ENCODE results near the gene CSNK1E. TPM values are rescaled to one million over a fixed set of nuclear protein-coding genes. Genes with fewer than 3 reads are reported as not detected.
"Not testable (repeated sequence)": the region's sequence is repeated elsewhere in the genome, so short reads cannot be mapped to it uniquely, and the experiment has no call there.

CSNK1E gene
- 100 to 1,000 TPM; 100 to 103 TPM for total RNA-seq
- 10 to 100 TPM in 1 of 2 donors, 1 to 10 TPM in 1; 8.8 to 13.3 TPM for polyA plus RNA-seq

DNA sequence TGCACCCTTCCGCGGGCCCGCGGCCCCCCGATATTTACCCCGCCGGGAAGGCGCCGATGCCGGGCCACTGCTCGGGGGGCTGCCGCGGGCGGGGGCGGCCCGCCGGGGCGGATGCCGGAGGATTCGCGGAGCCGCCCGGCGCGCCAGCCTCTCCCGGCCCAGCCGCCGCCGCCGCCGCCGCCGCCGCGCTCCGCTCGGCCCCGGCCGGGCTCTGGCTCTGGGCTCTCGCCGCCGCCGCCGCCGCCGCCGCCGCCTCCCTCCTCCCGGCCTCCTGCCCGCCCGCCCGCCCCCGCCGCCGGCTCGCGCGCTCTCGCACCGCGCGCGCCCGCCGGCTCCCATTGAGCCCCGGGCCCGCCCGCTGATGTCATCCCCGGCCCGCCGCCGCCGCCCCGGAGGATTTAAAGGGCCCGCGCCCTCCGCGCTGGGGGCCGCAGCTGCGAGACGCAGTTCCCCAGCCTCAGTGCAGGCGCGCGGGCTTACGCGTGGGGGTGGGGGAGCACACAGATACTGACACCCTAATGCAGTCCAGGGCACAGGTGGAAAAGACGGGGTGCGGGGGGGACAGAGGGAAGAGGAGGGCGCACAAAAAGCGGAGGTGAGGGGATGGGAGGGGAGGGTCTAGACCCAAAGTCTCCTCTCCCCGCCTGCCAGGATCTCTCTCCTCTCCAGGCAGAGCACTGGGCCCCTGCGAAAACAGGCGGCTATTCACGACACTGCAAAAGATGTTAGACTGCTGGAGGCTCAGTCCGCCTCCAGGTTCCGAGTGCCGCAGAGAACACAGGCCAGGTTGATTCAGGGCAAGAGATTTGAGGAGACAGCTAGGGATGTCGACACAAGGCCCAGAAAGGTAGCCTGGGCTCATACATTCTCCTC lies at the start of gene CSNK1E:
Gene CSNK1E (minus strand): TSS at position 312 of the 873 bp plus-strand sequence. CDS start 3,276 bp downstream, outside the sequence.
- CTCF ChIA-PET (ENCODE audit: partially characterized antibody): interaction anchor here (0.9 to 1.0 kb wide), 3 partner anchors 33 to 265 kb away, joined by 3 to 4 read pairs (median 3); no protein-coding TSS in a partner anchor
- peaks cover 0 to 17% of the 10 kb centered on the region in 2 donors for H3K36me3 Mint-ChIP-seq
- peaks cover 31 to 52% (median 38%) of the 10 kb centered on the region in 4 donors for H3K4me1 Mint-ChIP-seq
- Histone ChIP-seq H3K27me3 (ENCODE audit: insufficient read depth, low read length) (no peaks in the 10 kb centered on the region), H3K36me3 (ENCODE audit: insufficient read depth, low read length) (no peaks in the 10 kb centered on the region), H3K27ac (ENCODE audit: low read depth, low read length) (peak within 1 kb of the TSS; percentile 77), H3K9me3 (ENCODE audit: control insufficient read depth in 1 of 2, low read length in 2 of 2) (no peaks in the 10 kb centered on the region), H3K4me1 (ENCODE audit: insufficient read depth, low read length) (peaks cover 47% of the 10 kb centered on the region), H3K4me3 (ENCODE audit: low read length in 2 of 2) (peak within 1 kb of the TSS; percentile 28 to 63)
- no peaks in the 10 kb centered on the region for H3K27me3 Mint-ChIP-seq
- H3K9me3 Mint-ChIP-seq: no peaks in the 10 kb centered on the region
- H3K27ac Mint-ChIP-seq: peak within 1 kb of the TSS; percentile 96 to 98 (median 98)
- intact Hi-C loops (cut with micrococcal nuclease): loop anchor here (1.0 to 10.0 kb wide), 5 partner anchors 44 to 837 kb away; partner anchors contain the start of genes CBX7, DDX17, MAFF and TMEM184B
- POLR2A ChIA-PET (ENCODE audit: partially characterized antibody): interaction anchor here (1.0 to 1.1 kb wide), 2 partner anchors 11 to 44 kb away, joined by 3 read pairs; partner anchors contain the start of gene TMEM184B
- peak within 1 kb of the TSS; percentile 88 to 95 (median 90) for H3K4me3 Mint-ChIP-seq
- DNase-seq: peak; percentile 72 to 77 (median 76)

DNA sequence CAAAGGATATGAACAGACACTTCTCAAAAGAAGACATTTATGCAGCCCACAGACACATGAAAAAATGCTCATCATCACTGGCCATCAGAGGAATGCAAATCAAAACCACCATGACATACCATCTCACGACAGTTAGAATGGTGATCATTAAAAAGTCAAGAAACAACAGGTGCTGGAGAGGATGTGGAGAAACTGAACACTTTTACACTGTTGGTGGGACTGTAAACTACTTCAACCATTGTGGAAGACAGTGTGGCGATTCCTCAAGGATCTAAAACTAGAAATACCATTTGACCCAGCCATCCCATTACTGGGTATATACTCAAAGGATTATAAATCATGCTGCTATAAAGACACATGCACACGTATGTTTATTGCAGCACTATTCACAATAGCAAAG lies 48.6 kb upstream of the CSNK1E start:
- H3K4me3 ChIP-seq (ENCODE audit: low read length in 2 of 2); intact Hi-C loops (cut with micrococcal nuclease); POLR2A ChIA-PET (ENCODE audit: partially characterized antibody); H3K36me3 Mint-ChIP-seq; H3K9me3 ChIP-seq (ENCODE audit: control insufficient read depth in 1 of 2, low read length in 2 of 2); H3K27ac Mint-ChIP-seq; H3K27me3 Mint-ChIP-seq; H3K36me3 ChIP-seq (ENCODE audit: insufficient read depth, low read length); CTCF ChIA-PET (ENCODE audit: partially characterized antibody); H3K27ac ChIP-seq (ENCODE audit: low read depth, low read length); H3K4me1 ChIP-seq (ENCODE audit: insufficient read depth, low read length); H3K27me3 ChIP-seq (ENCODE audit: insufficient read depth, low read length); DNase-seq; H3K4me3 Mint-ChIP-seq; H3K9me3 Mint-ChIP-seq; H3K4me1 Mint-ChIP-seq: not testable (repeated sequence)

DNA sequence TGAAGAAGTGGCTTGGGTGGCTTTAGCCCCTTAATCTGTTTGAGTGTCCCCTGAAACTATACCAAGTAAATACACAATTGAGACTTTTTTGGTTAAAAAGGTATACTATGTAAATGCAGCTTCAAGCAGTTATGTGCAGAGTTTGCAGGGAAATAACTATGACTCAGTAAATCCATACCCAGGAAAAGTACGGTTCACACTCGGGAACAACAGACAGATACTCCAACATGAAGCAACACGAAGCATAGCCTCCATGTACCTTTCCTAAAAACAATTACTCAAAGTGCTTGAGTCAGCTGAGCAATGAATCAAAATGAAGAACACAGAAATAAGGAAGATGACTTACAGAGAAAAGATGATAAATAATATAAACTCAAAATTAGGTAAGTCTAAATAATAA lies 47.9 kb upstream of the CSNK1E start:
- H3K4me1 Mint-ChIP-seq; H3K9me3 ChIP-seq (ENCODE audit: control insufficient read depth in 1 of 2, low read length in 2 of 2); H3K36me3 ChIP-seq (ENCODE audit: insufficient read depth, low read length); H3K27me3 Mint-ChIP-seq; intact Hi-C loops (cut with micrococcal nuclease); H3K4me3 ChIP-seq (ENCODE audit: low read length in 2 of 2); H3K27me3 ChIP-seq (ENCODE audit: insufficient read depth, low read length); H3K4me1 ChIP-seq (ENCODE audit: insufficient read depth, low read length); DNase-seq; CTCF ChIA-PET (ENCODE audit: partially characterized antibody); H3K36me3 Mint-ChIP-seq; H3K4me3 Mint-ChIP-seq; H3K27ac ChIP-seq (ENCODE audit: low read depth, low read length); H3K27ac Mint-ChIP-seq; POLR2A ChIA-PET (ENCODE audit: partially characterized antibody); H3K9me3 Mint-ChIP-seq: not testable (repeated sequence)

DNA sequence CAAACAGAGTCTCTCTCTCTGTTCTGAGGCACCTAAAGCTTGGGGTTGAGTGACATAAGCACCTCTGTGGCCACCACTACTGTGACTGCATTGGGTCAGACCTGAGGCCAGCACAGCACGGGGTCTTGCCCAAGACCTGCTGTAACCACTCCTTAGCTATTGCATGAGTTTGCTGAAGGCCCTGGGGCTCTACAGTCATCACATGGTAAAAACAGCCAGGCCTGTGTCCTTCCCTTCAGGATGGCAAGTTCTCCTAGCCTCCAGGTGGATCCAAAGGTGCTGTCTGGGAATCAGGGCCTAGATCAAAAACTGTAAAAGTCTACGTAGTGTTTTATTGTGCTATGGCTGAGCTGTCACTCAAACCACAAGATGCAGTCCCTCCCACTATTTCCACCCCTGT lies 43.3 kb upstream of the CSNK1E start:
- H3K27me3 ChIP-seq (ENCODE audit: insufficient read depth, low read length); H3K36me3 Mint-ChIP-seq; H3K4me1 Mint-ChIP-seq; intact Hi-C loops (cut with micrococcal nuclease); H3K9me3 Mint-ChIP-seq; H3K27ac ChIP-seq (ENCODE audit: low read depth, low read length); H3K4me1 ChIP-seq (ENCODE audit: insufficient read depth, low read length); CTCF ChIA-PET (ENCODE audit: partially characterized antibody); H3K9me3 ChIP-seq (ENCODE audit: control insufficient read depth in 1 of 2, low read length in 2 of 2); H3K4me3 ChIP-seq (ENCODE audit: low read length in 2 of 2); H3K27ac Mint-ChIP-seq; POLR2A ChIA-PET (ENCODE audit: partially characterized antibody); H3K27me3 Mint-ChIP-seq; H3K36me3 ChIP-seq (ENCODE audit: insufficient read depth, low read length); H3K4me3 Mint-ChIP-seq; DNase-seq: not testable (repeated sequence)

DNA sequence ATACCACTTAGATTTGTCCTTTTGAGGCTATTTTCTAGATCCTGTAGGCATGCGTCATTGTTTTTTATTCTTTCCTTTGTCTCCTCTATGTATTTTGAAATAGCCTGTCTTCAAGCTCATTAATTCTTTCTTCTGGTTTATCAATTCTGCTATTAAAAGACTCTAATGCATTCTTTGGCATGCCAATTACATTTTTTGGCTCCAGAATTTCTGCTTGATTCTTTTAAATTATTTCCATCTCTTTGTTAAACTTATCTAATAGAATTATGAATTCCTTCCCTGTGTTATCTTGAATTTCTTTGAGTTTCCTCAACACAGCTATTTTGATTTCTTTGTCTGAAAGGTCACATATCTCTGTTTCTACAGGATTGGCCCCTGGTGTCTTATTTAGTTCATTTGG lies 42.6 kb upstream of the CSNK1E start:
- H3K4me3 Mint-ChIP-seq; H3K27me3 Mint-ChIP-seq; H3K9me3 ChIP-seq (ENCODE audit: control insufficient read depth in 1 of 2, low read length in 2 of 2); CTCF ChIA-PET (ENCODE audit: partially characterized antibody); H3K27ac ChIP-seq (ENCODE audit: low read depth, low read length); H3K4me3 ChIP-seq (ENCODE audit: low read length in 2 of 2); H3K36me3 ChIP-seq (ENCODE audit: insufficient read depth, low read length); H3K4me1 ChIP-seq (ENCODE audit: insufficient read depth, low read length); DNase-seq; H3K27me3 ChIP-seq (ENCODE audit: insufficient read depth, low read length); H3K9me3 Mint-ChIP-seq; H3K4me1 Mint-ChIP-seq; POLR2A ChIA-PET (ENCODE audit: partially characterized antibody); H3K36me3 Mint-ChIP-seq; H3K27ac Mint-ChIP-seq: not testable (repeated sequence)
- intact Hi-C loops (cut with micrococcal nuclease): loop anchor here (10.0 kb wide), 1 partner anchor 245 kb away; the partner anchor contains the start of gene BAIAP2L2

DNA sequence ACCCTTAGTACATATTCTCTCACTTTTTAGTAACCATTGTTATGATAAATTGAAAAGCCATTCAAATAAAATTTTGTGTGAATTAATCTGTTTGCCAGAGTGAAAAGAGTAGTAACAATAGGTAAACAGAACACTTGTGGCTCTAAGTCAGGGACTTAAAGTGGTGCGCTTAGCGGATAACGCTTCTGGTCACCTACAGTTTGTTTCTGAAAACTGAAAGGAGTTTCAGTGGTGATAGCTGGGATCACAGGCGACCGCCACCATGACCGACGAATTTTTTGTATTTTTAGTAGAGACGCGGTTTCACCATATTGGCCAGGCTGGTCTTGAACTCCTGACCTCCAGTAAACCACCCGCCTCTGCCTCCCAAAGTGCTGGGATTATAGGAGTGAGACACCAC lies 40.7 kb upstream of the CSNK1E start:
- H3K4me3 Mint-ChIP-seq; H3K9me3 Mint-ChIP-seq; H3K36me3 Mint-ChIP-seq; H3K27ac ChIP-seq (ENCODE audit: low read depth, low read length); H3K4me1 Mint-ChIP-seq; H3K27ac Mint-ChIP-seq; CTCF ChIA-PET (ENCODE audit: partially characterized antibody); H3K4me3 ChIP-seq (ENCODE audit: low read length in 2 of 2); H3K36me3 ChIP-seq (ENCODE audit: insufficient read depth, low read length); DNase-seq; H3K4me1 ChIP-seq (ENCODE audit: insufficient read depth, low read length); POLR2A ChIA-PET (ENCODE audit: partially characterized antibody); H3K9me3 ChIP-seq (ENCODE audit: control insufficient read depth in 1 of 2, low read length in 2 of 2); H3K27me3 ChIP-seq (ENCODE audit: insufficient read depth, low read length); H3K27me3 Mint-ChIP-seq: not testable (repeated sequence)
- intact Hi-C loops (cut with micrococcal nuclease): loop anchor here (10.0 kb wide), 1 partner anchor 243 kb away; the partner anchor contains the start of gene BAIAP2L2

DNA sequence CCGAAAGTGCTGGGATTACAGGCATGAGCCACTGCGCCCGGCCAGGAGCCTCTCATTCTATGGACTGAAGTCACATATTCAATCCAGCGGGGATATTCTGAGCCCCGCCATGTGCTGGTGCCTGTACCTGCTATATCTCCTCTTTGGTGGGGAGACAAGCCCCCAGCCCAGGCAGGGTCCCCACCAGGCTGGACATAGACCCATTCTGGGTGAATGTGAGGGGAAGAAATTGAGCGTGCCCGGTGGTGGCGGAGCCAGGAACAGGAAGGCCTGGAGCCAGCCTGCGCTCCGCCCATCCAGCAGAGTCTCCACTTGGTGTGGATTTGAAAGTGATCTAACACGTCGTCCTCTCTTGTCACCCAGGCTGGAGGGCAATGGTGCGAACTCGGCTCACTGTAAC lies 38.0 kb upstream of the CSNK1E start:
- ChIA-PET POLR2A (ENCODE audit: partially characterized antibody) (no interaction called here), CTCF (ENCODE audit: partially characterized antibody) (interaction anchor here (0.8 to 4.0 kb wide), 3 partner anchors 56 to 303 kb away, joined by 3 to 27 read pairs (median 3); no protein-coding TSS in a partner anchor)
- Histone ChIP-seq H3K27ac (ENCODE audit: low read depth, low read length) (no peak overlapping the region), H3K4me3 (ENCODE audit: low read length in 2 of 2) (no peak overlapping the region), H3K4me1 (ENCODE audit: insufficient read depth, low read length) (no peaks in the 10 kb centered on the region), H3K9me3 (ENCODE audit: control insufficient read depth in 1 of 2, low read length in 2 of 2) (no peaks in the 10 kb centered on the region), H3K36me3 (ENCODE audit: insufficient read depth, low read length) (no peaks in the 10 kb centered on the region), H3K27me3 (ENCODE audit: insufficient read depth, low read length) (no peaks in the 10 kb centered on the region)
- no peak overlapping the region for H3K4me3 Mint-ChIP-seq
- no peak overlapping the region for H3K27ac Mint-ChIP-seq
- no peaks in the 10 kb centered on the region for H3K36me3 Mint-ChIP-seq
- H3K4me1 Mint-ChIP-seq: no peaks in the 10 kb centered on the region
- intact Hi-C loops (cut with micrococcal nuclease): loop anchor here (10.0 kb wide), 1 partner anchor 240 kb away; the partner anchor contains the start of gene BAIAP2L2
- H3K27me3 Mint-ChIP-seq: no peaks in the 10 kb centered on the region
- no peak for DNase-seq
- H3K9me3 Mint-ChIP-seq: no peaks in the 10 kb centered on the region
